Adrenal gland (tissue), 5 donors: ENCODE results near the gene NFKBIE.

Experiments
- POLR2A ChIP-seq, 2 donors: fragments of 450-650 bp; IDR thresholded peaks; one replicate each; pipeline ENCODE4 v1.6.1; 2017; ENCODE audit warnings: antibody characterized with exemption in 2 of 2, mild to moderate bottlenecking in 2 of 2, moderate library complexity in 1 of 2
- TF ChIP-seq, protein P1 (sequence below), 6 experiments: fragments of 450-650 bp in 4 of 6; fragments of 200-600 bp in 2 of 6; sonication (generic) in 1 of 6; IDR thresholded peaks; 1 replicate in 5 of 6; 2 replicates in 1 of 6; pipeline versions ENCODE4 v1.5.1 to v1.8.0; 2016 to 2021; ENCODE audit warnings: antibody characterized with exemption in 6 of 6, mild to moderate bottlenecking in 2 of 6, moderate library complexity in 1 of 6
- donor health status: DM: no; HTN: no; CAD: no.

GRCh38 chr6:44266347-44266746 is 996 bp upstream of the NFKBIE start:
- TF ChIP-seq POLR2A (IDR thresholded peaks at IDR 0.05) = no peak
- TF ChIP-seq, protein P1, sequence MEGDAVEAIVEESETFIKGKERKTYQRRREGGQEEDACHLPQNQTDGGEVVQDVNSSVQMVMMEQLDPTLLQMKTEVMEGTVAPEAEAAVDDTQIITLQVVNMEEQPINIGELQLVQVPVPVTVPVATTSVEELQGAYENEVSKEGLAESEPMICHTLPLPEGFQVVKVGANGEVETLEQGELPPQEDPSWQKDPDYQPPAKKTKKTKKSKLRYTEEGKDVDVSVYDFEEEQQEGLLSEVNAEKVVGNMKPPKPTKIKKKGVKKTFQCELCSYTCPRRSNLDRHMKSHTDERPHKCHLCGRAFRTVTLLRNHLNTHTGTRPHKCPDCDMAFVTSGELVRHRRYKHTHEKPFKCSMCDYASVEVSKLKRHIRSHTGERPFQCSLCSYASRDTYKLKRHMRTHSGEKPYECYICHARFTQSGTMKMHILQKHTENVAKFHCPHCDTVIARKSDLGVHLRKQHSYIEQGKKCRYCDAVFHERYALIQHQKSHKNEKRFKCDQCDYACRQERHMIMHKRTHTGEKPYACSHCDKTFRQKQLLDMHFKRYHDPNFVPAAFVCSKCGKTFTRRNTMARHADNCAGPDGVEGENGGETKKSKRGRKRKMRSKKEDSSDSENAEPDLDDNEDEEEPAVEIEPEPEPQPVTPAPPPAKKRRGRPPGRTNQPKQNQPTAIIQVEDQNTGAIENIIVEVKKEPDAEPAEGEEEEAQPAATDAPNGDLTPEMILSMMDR (IDR thresholded peaks at IDR 0.05) = no peak
